PC-3 (cell line): ENCODE data around the gene INKA2.

Source experiments
- CTCF ChIP-seq: fragments of 300-600 bp; sonication (generic); conservative IDR thresholded peaks from 2 replicates; pipeline ENCODE4 v1.5.1; 2017; ENCODE audit warnings: antibody characterized with exemption, low read depth, mild to moderate bottlenecking, low read length
- EZH2phosphoT487 ChIP-seq: fragments of 300-600 bp; sonication (generic); IDR thresholded peaks from 2 replicates; pipeline ENCODE4 v1.6.1; 2018; ENCODE audit warnings: mild to moderate bottlenecking, antibody characterized with exemption, low read length, borderline replicate concordance

GRCh38 chr1:111729946-111730681, 9.1 kb downstream of the INKA2 start:
- no peak for TF ChIP-seq EZH2phosphoT487
- TF ChIP-seq CTCF = no peak
